Stimulated activated CD4-positive, alpha-beta T cell treated with anti-CD3 and anti-CD28 coated beads, Interleukin-15, amount 100 ng/mL, for 1 hour (primary cell): ENCODE data around the gene SCG2.

Experiments used
- DNase-seq, 2 donors: peaks; one replicate each; pipeline ENCODE4 v3.0.0-alpha.2; 2020; ENCODE audit warnings: low read depth in 1 of 2, low spot score in 1 of 2

The SCG2 gene

GRCh38 chr2:223582001-223582400 is 20.2 kb downstream of the SCG2 start:
- no peak for DNase-seq

GRCh38 chr2:223580951-223581350 is 21.2 kb downstream of the SCG2 start:
- no peak for DNase-seq

GRCh38 chr2:223578846-223579245 is 23.3 kb downstream of the SCG2 start:
- DNase-seq, result no peak

- DNase-seq, result no peak
Measured at GRCh38 chr2:223576873-223577272, 25.3 kb downstream of the SCG2 start.

GRCh38 chr2:223570784-223571183 is 31.4 kb downstream of the SCG2 start:
- DNase-seq, result no peak

- DNase-seq, result no peak
Measured at GRCh38 chr2:223566396-223566795, 35.8 kb downstream of the SCG2 start.

- DNase-seq, result no peak
Measured at GRCh38 chr2:223563462-223563861, 38.7 kb downstream of the SCG2 start.

GRCh38 chr2:223562078-223562477 is 40.1 kb downstream of the SCG2 start:
- no peak for DNase-seq

- DNase-seq, result no peak
Measured at GRCh38 chr2:223560749-223561435, 41.3 kb downstream of the SCG2 start.

- no peak for DNase-seq
Measured at GRCh38 chr2:223558970-223559369, 43.2 kb downstream of the SCG2 start.

- no peak for DNase-seq
Measured at GRCh38 chr2:223554923-223555322, 47.2 kb downstream of the SCG2 start.

GRCh38 chr2:223549215-223549614 is 52.9 kb downstream of the SCG2 start:
- no peak for DNase-seq

- no peak for DNase-seq
Measured at GRCh38 chr2:223548194-223548593, 54.0 kb downstream of the SCG2 start.
